ENCODE data around the gene CRIM1. TPM values are rescaled to one million over a fixed set of nuclear protein-coding genes. Genes with fewer than 3 reads are reported as not detected.

The CRIM1 gene
- total and polyA plus RNA-seq, 5 donors from 2014 or later, result 0.15 to 2.7 (median 0.74) TPM

DNA sequence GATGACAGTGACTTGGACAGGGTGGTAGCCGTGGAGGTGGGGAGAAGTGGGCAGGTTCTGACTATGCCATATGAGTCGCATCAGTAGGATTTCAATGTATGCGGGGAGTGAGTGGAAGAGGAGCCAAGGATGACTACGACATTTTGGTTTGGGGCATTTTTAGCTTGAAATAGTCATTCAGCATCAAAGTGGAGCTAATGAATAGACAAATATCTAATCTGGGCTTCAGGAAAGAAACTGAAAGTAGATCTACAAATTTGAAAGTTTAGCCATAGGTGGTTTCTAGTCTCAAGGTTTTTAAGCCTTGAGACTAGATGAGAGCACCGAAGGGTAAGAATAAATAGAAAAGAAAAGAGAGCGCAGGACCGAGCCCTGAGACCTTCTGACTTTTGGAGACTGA lies 184.1 kb downstream of the CRIM1 start:
- no peaks in the 10 kb centered on the region for H3K27me3 ChIP-seq (ENCODE audit: control insufficient read depth, insufficient read depth, low read length)
- H3K36me3 ChIP-seq (ENCODE audit: control insufficient read depth, insufficient read depth, low read length), result no peaks in the 10 kb centered on the region
- Mint-ChIP-seq H3K4me3 (no peak overlapping the region), H3K9me3 (no peaks in the 10 kb centered on the region), H3K27ac (no peak overlapping the region), H3K27me3 (no peaks in the 10 kb centered on the region), H3K4me1 (no peaks in the 10 kb centered on the region), H3K36me3 (peaks cover 17% of the 10 kb centered on the region)
- no peak overlapping the region for H3K4me3 ChIP-seq (ENCODE audit: low read depth, low read length)
- no peak overlapping the region for H3K27ac ChIP-seq (ENCODE audit: insufficient read depth, low read length, poor library complexity, severe bottlenecking)
- DNase-seq (no peak), ATAC-seq (ENCODE audit: low read depth in 2 of 2) (no peak)
- H3K9me3 ChIP-seq (ENCODE audit: control insufficient read depth in 2 of 2, low read length in 2 of 2), result no peaks in the 10 kb centered on the region
- H3K4me1 ChIP-seq (ENCODE audit: control insufficient read depth, insufficient read depth, low read length, poor library complexity, severe bottlenecking), result no peaks in the 10 kb centered on the region

GRCh38 chr2:36540986-36541754 lies 185.6 kb downstream of the CRIM1 start:
- Histone ChIP-seq H3K36me3 (ENCODE audit: control insufficient read depth, insufficient read depth, low read length) (peaks cover 1% of the 10 kb centered on the region), H3K27ac (ENCODE audit: insufficient read depth, low read length, poor library complexity, severe bottlenecking) (no peak overlapping the region), H3K27me3 (ENCODE audit: control insufficient read depth, insufficient read depth, low read length) (no peaks in the 10 kb centered on the region), H3K9me3 (ENCODE audit: control insufficient read depth in 2 of 2, low read length in 2 of 2) (no peaks in the 10 kb centered on the region), H3K4me3 (ENCODE audit: low read depth, low read length) (no peak overlapping the region), H3K4me1 (ENCODE audit: control insufficient read depth, insufficient read depth, low read length, poor library complexity, severe bottlenecking) (no peaks in the 10 kb centered on the region)
- no peak overlapping the region for H3K27ac Mint-ChIP-seq
- no peaks in the 10 kb centered on the region for H3K27me3 Mint-ChIP-seq
- ATAC-seq (ENCODE audit: low read depth in 2 of 2) (no peak), DNase-seq (no peak)
- H3K4me3 Mint-ChIP-seq, result no peak overlapping the region
- H3K4me1 Mint-ChIP-seq, result no peaks in the 10 kb centered on the region
- peaks cover 22% of the 10 kb centered on the region for H3K36me3 Mint-ChIP-seq
- no peaks in the 10 kb centered on the region for H3K9me3 Mint-ChIP-seq

DNA sequence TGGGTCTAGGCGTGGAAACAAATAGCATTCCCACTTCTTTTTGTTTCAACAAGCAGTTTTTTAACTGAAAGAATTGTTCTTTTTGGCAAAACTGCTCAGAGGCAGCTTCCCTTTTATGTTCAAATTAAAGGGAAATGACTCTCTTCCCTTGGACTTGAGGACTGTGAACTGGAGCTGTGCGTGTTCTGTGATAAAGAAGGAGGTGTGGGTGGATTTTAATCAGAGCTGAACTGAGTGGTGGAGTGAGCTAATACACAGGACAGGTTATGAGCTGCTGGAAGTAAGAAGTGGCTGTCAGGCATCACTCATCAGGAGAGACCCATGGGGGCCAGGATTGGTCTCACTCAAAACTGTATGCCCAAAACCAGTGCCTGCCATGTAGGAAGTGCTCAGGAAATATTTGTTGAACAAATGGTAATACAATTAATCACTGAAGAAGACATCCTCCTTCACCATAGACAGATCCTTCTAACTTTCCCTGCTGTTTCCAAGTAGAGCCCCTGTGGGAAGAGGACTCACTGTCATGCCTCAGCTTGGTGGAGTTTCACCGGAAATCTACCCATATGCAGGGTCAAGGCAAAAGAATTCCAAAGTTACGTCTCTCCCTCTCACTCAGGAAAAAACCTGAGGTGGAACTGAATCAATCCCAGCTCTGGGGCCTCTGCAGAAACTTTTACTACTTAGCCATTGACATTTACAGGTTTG lies 186.5 kb downstream of the CRIM1 start:
- no peaks in the 10 kb centered on the region for H3K9me3 Mint-ChIP-seq
- H3K9me3 ChIP-seq (ENCODE audit: control insufficient read depth in 2 of 2, low read length in 2 of 2), result no peaks in the 10 kb centered on the region
- no peaks in the 10 kb centered on the region for H3K4me1 ChIP-seq (ENCODE audit: control insufficient read depth, insufficient read depth, low read length, poor library complexity, severe bottlenecking)
- H3K4me3 ChIP-seq (ENCODE audit: low read depth, low read length), result no peak overlapping the region
- no peaks in the 10 kb centered on the region for H3K27me3 ChIP-seq (ENCODE audit: control insufficient read depth, insufficient read depth, low read length)
- peaks cover 22% of the 10 kb centered on the region for H3K36me3 Mint-ChIP-seq
- H3K4me3 Mint-ChIP-seq, result no peak overlapping the region
- ATAC-seq (ENCODE audit: low read depth in 2 of 2) (no peak), DNase-seq (no peak)
- no peak overlapping the region for H3K27ac ChIP-seq (ENCODE audit: insufficient read depth, low read length, poor library complexity, severe bottlenecking)
- no peaks in the 10 kb centered on the region for H3K4me1 Mint-ChIP-seq
- no peaks in the 10 kb centered on the region for H3K27me3 Mint-ChIP-seq
- peaks cover 2% of the 10 kb centered on the region for H3K36me3 ChIP-seq (ENCODE audit: control insufficient read depth, insufficient read depth, low read length)
- H3K27ac Mint-ChIP-seq, result peak overlapping the region in 1 of 3 donors; percentile 20

- Histone ChIP-seq H3K27ac (ENCODE audit: insufficient read depth, low read length, poor library complexity, severe bottlenecking) (no peak overlapping the region), H3K27me3 (ENCODE audit: control insufficient read depth, insufficient read depth, low read length) (no peaks in the 10 kb centered on the region), H3K36me3 (ENCODE audit: control insufficient read depth, insufficient read depth, low read length) (peaks cover 7% of the 10 kb centered on the region), H3K9me3 (ENCODE audit: control insufficient read depth in 2 of 2, low read length in 2 of 2) (no peaks in the 10 kb centered on the region), H3K4me3 (ENCODE audit: low read depth, low read length) (no peak overlapping the region), H3K4me1 (ENCODE audit: control insufficient read depth, insufficient read depth, low read length, poor library complexity, severe bottlenecking) (no peaks in the 10 kb centered on the region)
- no peak overlapping the region for H3K4me3 Mint-ChIP-seq
- peaks cover 31% of the 10 kb centered on the region for H3K36me3 Mint-ChIP-seq
- no peak for ATAC-seq (ENCODE audit: low read depth in 2 of 2)
- H3K9me3 Mint-ChIP-seq, result no peaks in the 10 kb centered on the region
- H3K27me3 Mint-ChIP-seq, result no peaks in the 10 kb centered on the region
- H3K27ac Mint-ChIP-seq, result no peak overlapping the region
- peaks cover 0 to 6% (median 3%) of the 10 kb centered on the region in 4 donors for H3K4me1 Mint-ChIP-seq
- DNase-seq, result no peak
Observed at GRCh38 chr2:36544638-36545338, 189.2 kb downstream of the CRIM1 start.

DNA sequence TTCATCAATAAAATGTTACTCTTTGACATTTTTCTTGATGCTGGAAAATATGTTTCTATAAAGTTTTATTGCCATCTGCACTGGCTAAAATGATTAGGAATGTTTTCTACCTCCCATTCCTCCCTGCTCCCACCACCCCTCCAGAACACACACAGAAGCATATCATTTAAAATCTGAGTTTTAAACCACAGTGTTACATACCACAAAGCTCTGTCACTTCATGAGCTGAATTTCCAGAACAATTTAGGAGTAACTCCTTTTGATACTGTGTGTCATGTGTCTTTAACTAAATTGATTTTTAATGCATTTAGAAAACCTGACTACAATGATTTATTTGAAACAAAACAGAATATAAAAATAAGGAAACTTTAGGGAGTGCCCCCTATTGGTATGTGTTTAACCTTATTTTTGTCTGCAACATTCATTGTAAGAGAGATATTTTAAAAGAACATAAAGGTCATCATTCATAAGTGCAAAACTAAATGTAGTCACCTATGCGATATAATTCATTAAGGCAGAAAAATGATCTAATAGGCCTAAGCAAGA lies 190.4 kb downstream of the CRIM1 start:
- peaks cover 35% of the 10 kb centered on the region for H3K36me3 Mint-ChIP-seq
- H3K27ac ChIP-seq (ENCODE audit: insufficient read depth, low read length, poor library complexity, severe bottlenecking), result no peak overlapping the region
- H3K36me3 ChIP-seq (ENCODE audit: control insufficient read depth, insufficient read depth, low read length), result peaks cover 8% of the 10 kb centered on the region
- peaks cover 0 to 9% (median 4%) of the 10 kb centered on the region in 4 donors for H3K4me1 Mint-ChIP-seq
- H3K27me3 Mint-ChIP-seq, result no peaks in the 10 kb centered on the region
- H3K9me3 ChIP-seq (ENCODE audit: control insufficient read depth in 2 of 2, low read length in 2 of 2), result no peaks in the 10 kb centered on the region
- H3K4me3 ChIP-seq (ENCODE audit: low read depth, low read length), result no peak overlapping the region
- H3K27ac Mint-ChIP-seq, result no peak overlapping the region
- no peaks in the 10 kb centered on the region for H3K27me3 ChIP-seq (ENCODE audit: control insufficient read depth, insufficient read depth, low read length)
- H3K4me3 Mint-ChIP-seq, result no peak overlapping the region
- H3K9me3 Mint-ChIP-seq, result no peaks in the 10 kb centered on the region
- no peaks in the 10 kb centered on the region for H3K4me1 ChIP-seq (ENCODE audit: control insufficient read depth, insufficient read depth, low read length, poor library complexity, severe bottlenecking)
- no peak for ATAC-seq (ENCODE audit: low read depth in 2 of 2)
- DNase-seq, result no peak

DNA sequence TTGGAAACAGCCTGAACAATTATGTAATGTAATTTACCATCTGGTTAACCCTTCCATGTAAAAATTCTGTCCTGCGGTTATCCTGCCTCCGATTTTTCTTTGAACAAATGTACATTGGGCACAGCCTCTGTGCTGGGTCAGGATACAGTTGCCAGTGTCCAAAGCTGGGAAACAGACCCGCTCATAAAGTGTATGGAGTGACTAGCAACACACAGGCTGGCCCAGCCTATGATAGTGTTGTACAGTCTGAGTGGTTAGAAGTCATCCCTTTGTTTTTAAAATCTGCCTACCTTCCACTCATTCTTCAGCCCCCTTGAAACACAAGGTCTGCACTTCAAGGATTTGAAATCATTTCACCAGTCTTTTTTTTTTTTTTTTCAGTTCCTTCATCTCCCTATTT lies 192.3 kb downstream of the CRIM1 start:
- ATAC-seq (ENCODE audit: low read depth in 2 of 2), result no peak
- no peaks in the 10 kb centered on the region for H3K9me3 Mint-ChIP-seq
- no peaks in the 10 kb centered on the region for H3K27me3 Mint-ChIP-seq
- H3K27ac Mint-ChIP-seq, result no peak overlapping the region
- Histone ChIP-seq H3K9me3 (ENCODE audit: control insufficient read depth in 2 of 2, low read length in 2 of 2) (no peaks in the 10 kb centered on the region), H3K27me3 (ENCODE audit: control insufficient read depth, insufficient read depth, low read length) (no peaks in the 10 kb centered on the region), H3K4me3 (ENCODE audit: low read depth, low read length) (no peak overlapping the region), H3K36me3 (ENCODE audit: control insufficient read depth, insufficient read depth, low read length) (peaks cover 27% of the 10 kb centered on the region), H3K4me1 (ENCODE audit: control insufficient read depth, insufficient read depth, low read length, poor library complexity, severe bottlenecking) (no peaks in the 10 kb centered on the region), H3K27ac (ENCODE audit: insufficient read depth, low read length, poor library complexity, severe bottlenecking) (no peak overlapping the region)
- peaks cover 0 to 9% (median 4%) of the 10 kb centered on the region in 4 donors for H3K4me1 Mint-ChIP-seq
- H3K36me3 Mint-ChIP-seq, result peaks cover 35% of the 10 kb centered on the region
- H3K4me3 Mint-ChIP-seq, result no peak overlapping the region
- no peak for DNase-seq

DNA sequence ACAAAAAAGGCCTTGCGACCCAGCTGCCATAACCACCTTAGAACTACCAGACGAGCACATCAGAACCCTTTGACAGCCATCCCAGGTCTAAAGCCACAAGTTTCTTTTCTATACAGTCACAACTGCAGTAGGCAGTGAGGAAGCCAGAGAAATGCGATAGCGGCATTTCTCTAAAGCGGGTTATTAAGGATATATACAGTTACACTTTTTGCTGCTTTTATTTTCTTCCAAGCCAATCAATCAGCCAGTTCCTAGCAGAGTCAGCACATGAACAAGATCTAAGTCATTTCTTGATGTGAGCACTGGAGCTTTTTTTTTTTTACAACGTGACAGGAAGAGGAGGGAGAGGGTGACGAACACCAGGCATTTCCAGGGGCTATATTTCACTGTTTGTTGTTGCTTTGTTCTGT lies 193.6 kb downstream of the CRIM1 start:
- no peaks in the 10 kb centered on the region for H3K9me3 Mint-ChIP-seq
- H3K9me3 ChIP-seq (ENCODE audit: control insufficient read depth in 2 of 2, low read length in 2 of 2), result no peaks in the 10 kb centered on the region
- ATAC-seq (ENCODE audit: low read depth in 2 of 2), result no peak
- no peak overlapping the region for H3K27ac ChIP-seq (ENCODE audit: insufficient read depth, low read length, poor library complexity, severe bottlenecking)
- H3K4me1 ChIP-seq (ENCODE audit: control insufficient read depth, insufficient read depth, low read length, poor library complexity, severe bottlenecking), result no peaks in the 10 kb centered on the region
- H3K27me3 ChIP-seq (ENCODE audit: control insufficient read depth, insufficient read depth, low read length), result no peaks in the 10 kb centered on the region
- H3K27me3 Mint-ChIP-seq, result no peaks in the 10 kb centered on the region
- H3K4me3 Mint-ChIP-seq, result no peak overlapping the region
- no peak for DNase-seq
- no peak overlapping the region for H3K4me3 ChIP-seq (ENCODE audit: low read depth, low read length)
- peaks cover 40% of the 10 kb centered on the region for H3K36me3 Mint-ChIP-seq
- peaks cover 0 to 9% (median 4%) of the 10 kb centered on the region in 4 donors for H3K4me1 Mint-ChIP-seq
- H3K27ac Mint-ChIP-seq, result no peak overlapping the region
- peaks cover 33% of the 10 kb centered on the region for H3K36me3 ChIP-seq (ENCODE audit: control insufficient read depth, insufficient read depth, low read length)
